Panc1 (cell line): ENCODE data around the gene CDC42BPA. TPM values are rescaled to one million over a fixed set of nuclear protein-coding genes. Genes with fewer than 3 reads are reported as not detected.

ENCODE experiments used
- ATAC-seq: fragments of 200-7000 bp; cut with Tn5 transposase; 2 replicates; pipeline ENCODE4 v1.9.1; 2020; ENCODE audit warnings: mild to moderate bottlenecking, moderate library complexity
- BruUV-seq: library from RNA; stranded (reverse); fragments of 400-500 nt; replicated peaks from 2 replicates; lab custom pipeline; 2021; lab: Mats Ljungman, UMichigan
- CTCF ChIA-PET: fragments of 300-600 bp; sonication (Branson Sonifier 250); formaldehyde crosslinking; loops from one replicate; lab custom pipeline; 2022; ENCODE audit warnings: antibody characterized with exemption; lab: Charles Lee
- POLR2A ChIA-PET: fragments of 300-600 bp; sonication (Branson Sonifier 250); formaldehyde crosslinking; loops from one replicate; lab custom pipeline; 2022; ENCODE audit warnings: antibody characterized with exemption; lab: Charles Lee
- DNase-seq: peaks from one replicate; pipeline ENCODE4 v3.0.0-alpha.2; 2010; ENCODE audit warnings: low read depth, low spot score
- H3K27ac ChIP-seq: 2 replicates; pipeline ENCODE4 v1.5.1; 2011; ENCODE audit warnings: mild to moderate bottlenecking, low read length, inconsistent platforms
- H3K27me3 ChIP-seq: fragments of 200-500 bp; sonication (Bioruptor generic); 2 replicates; pipeline ENCODE4 v1.6.0; 2014; ENCODE audit warnings: low read length, inconsistent platforms; ENCODE audit not compliant: control insufficient read depth, insufficient read depth
- H3K36me3 ChIP-seq: fragments of 200-500 bp; sonication (Bioruptor generic); 2 replicates; pipeline ENCODE4 v1.5.1; 2014; ENCODE audit warnings: inconsistent platforms, mild to moderate bottlenecking, low read length, moderate library complexity; ENCODE audit not compliant: control insufficient read depth, insufficient read depth
- H3K4me1 ChIP-seq: 2 replicates; pipeline ENCODE4 v1.5.1; 2011; ENCODE audit warnings: inconsistent platforms, mild to moderate bottlenecking, low read length, moderate library complexity; ENCODE audit not compliant: control insufficient read depth, insufficient read depth
- H3K4me3 ChIP-seq, 2 experiments: 2 replicates each; pipeline ENCODE4 v1.5.1; 2011 to 2012; ENCODE audit warnings: low read depth in 2 of 2, low read length in 2 of 2, mild to moderate bottlenecking in 2 of 2, inconsistent platforms in 1 of 2, moderate library complexity in 1 of 2
- H3K9me3 ChIP-seq: fragments of 200-500 bp; sonication (Bioruptor generic); 2 replicates; pipeline ENCODE4 v1.5.1; 2014; ENCODE audit warnings: low read depth, mild to moderate bottlenecking, inconsistent platforms, low read length, moderate library complexity; ENCODE audit not compliant: control insufficient read depth, insufficient read depth
- CTCF ChIP-seq: fragments of 450-650 bp; IDR thresholded peaks from 2 replicates; pipeline ENCODE4 v1.5.1; 2017; ENCODE audit warnings: mild to moderate bottlenecking
- POLR2AphosphoS5 ChIP-seq: IDR thresholded peaks from 2 replicates; pipeline ENCODE4 v1.6.1; 2012; ENCODE audit warnings: mild to moderate bottlenecking, low read depth, low read length, moderate library complexity
- SIN3A ChIP-seq: IDR thresholded peaks from 2 replicates; pipeline ENCODE4 v1.6.1; 2012; ENCODE audit warnings: low read depth, mild to moderate bottlenecking, low read length, moderate library complexity, borderline replicate concordance; ENCODE audit not compliant: insufficient read depth
- TCF7L2 ChIP-seq: IDR thresholded peaks from 2 replicates; pipeline ENCODE4 v1.6.1; 2011; ENCODE audit warnings: mild to moderate bottlenecking, low read depth, low read length, inconsistent platforms
- in situ Hi-C: cut with HindIII; loops from 2 replicates; pipeline ENCODE4 v1.10.0; 2016; ENCODE audit warnings: low sequenced_read_pairs, low pct_unique_long_range_greater_than_20kb
- intact Hi-C: fragments of 100-400 bp; cut with micrococcal nuclease; formaldehyde crosslinking; loops from one replicate; pipeline ENCODE4 v1.10.0; 2022; ENCODE audit not compliant: unreplicated experiment
- total RNA-seq: library from RNA; stranded (reverse); gene quantifications from one replicate; pipeline ENCODE4 v1.2.1, GENCODE V29; 2021; ENCODE audit not compliant: unreplicated experiment
- TF ChIP-seq, protein P1 (sequence below), 2 experiments: IDR thresholded peaks; 2 replicates each; pipeline ENCODE4 v1.6.1; 2011 to 2012; ENCODE audit warnings: low read depth in 2 of 2, control low read depth in 1 of 2, low read length in 1 of 2, mild to moderate bottlenecking in 1 of 2, moderate library complexity in 1 of 2; ENCODE audit not compliant: insufficient read depth in 1 of 2

The CDC42BPA gene
- total RNA-seq, 1 experiment from 2014 or later, result 32.8 TPM

DNA sequence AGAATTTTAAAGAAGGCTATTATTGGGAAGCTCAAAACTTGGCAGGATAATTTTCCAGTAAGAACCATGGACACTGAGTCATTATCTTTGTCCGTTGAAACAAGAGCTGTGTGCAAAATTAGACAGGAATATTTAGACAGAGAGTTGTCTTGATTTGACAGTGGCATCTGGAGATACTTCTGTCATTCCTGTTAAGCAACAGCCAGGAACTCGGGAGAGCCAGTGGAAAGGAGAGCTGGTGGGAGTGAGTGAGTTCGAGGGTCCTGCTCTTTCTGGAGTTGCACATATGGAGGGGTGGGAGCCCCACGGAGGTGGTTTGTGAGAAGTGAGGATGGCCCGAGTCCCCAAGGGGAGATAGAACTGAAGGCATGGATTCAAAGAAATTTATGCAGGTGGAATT is 375.1 kb downstream of the CDC42BPA start:
- H3K9me3 ChIP-seq, result no peaks in the 10 kb centered on the region
- no peak overlapping the region for H3K4me3 ChIP-seq
- POLR2A ChIA-PET, result no interaction called here
- no TSS peak for BruUV-seq
- no peak overlapping the region for H3K27ac ChIP-seq
- ATAC-seq, result no peak
- TF ChIP-seq POLR2AphosphoS5, result no peak
- no peak for TF ChIP-seq TCF7L2
- TF ChIP-seq CTCF, result no peak
- TF ChIP-seq, protein P1, sequence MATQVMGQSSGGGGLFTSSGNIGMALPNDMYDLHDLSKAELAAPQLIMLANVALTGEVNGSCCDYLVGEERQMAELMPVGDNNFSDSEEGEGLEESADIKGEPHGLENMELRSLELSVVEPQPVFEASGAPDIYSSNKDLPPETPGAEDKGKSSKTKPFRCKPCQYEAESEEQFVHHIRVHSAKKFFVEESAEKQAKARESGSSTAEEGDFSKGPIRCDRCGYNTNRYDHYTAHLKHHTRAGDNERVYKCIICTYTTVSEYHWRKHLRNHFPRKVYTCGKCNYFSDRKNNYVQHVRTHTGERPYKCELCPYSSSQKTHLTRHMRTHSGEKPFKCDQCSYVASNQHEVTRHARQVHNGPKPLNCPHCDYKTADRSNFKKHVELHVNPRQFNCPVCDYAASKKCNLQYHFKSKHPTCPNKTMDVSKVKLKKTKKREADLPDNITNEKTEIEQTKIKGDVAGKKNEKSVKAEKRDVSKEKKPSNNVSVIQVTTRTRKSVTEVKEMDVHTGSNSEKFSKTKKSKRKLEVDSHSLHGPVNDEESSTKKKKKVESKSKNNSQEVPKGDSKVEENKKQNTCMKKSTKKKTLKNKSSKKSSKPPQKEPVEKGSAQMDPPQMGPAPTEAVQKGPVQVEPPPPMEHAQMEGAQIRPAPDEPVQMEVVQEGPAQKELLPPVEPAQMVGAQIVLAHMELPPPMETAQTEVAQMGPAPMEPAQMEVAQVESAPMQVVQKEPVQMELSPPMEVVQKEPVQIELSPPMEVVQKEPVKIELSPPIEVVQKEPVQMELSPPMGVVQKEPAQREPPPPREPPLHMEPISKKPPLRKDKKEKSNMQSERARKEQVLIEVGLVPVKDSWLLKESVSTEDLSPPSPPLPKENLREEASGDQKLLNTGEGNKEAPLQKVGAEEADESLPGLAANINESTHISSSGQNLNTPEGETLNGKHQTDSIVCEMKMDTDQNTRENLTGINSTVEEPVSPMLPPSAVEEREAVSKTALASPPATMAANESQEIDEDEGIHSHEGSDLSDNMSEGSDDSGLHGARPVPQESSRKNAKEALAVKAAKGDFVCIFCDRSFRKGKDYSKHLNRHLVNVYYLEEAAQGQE (IDR thresholded peaks at IDR 0.05; ENCODE audit: insufficient read depth in 1 of 2, low read depth in 2 of 2, low read length in 1 of 2), result no peak
- no peak for TF ChIP-seq SIN3A
- H3K27me3 ChIP-seq, result no peaks in the 10 kb centered on the region
- H3K4me1 ChIP-seq, result peaks cover 36% of the 10 kb centered on the region
- DNase-seq, result no peak
- H3K36me3 ChIP-seq, result no peaks in the 10 kb centered on the region; the same call in 1 of the 2 replicates
- in situ Hi-C loops, result no loop called here
- intact Hi-C loops, result no loop called here
- CTCF ChIA-PET, result no interaction called here

DNA sequence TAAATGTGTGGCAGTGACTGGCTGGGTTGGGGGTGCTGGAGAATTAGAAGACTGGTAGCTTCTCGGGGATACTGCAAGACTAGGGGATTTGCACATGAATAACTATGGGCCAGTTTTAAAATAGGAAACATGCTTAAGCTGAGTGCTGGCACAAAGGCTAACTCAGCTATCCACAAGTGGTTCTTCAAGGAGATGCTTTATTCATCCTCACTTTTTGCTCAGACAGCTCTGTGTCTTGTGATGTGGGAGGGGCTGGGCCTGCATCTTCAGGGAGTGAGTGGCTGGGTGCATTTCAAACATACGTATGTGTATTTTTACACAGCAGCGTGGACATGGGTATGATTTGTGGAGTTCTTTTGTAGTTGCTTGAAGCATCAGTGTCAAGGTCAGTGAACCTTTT is 375.9 kb downstream of the CDC42BPA start:
- H3K4me3 ChIP-seq, result no peak overlapping the region
- intact Hi-C loops (no loop called here), in situ Hi-C loops (no loop called here)
- TF ChIP-seq TCF7L2 (no peak), CTCF (no peak), SIN3A (no peak), POLR2AphosphoS5 (no peak)
- no peak for ATAC-seq
- no TSS peak for BruUV-seq
- H3K27me3 ChIP-seq, result no peaks in the 10 kb centered on the region
- peaks cover 38% of the 10 kb centered on the region for H3K4me1 ChIP-seq
- H3K9me3 ChIP-seq, result no peaks in the 10 kb centered on the region
- no peak for DNase-seq
- POLR2A ChIA-PET, result no interaction called here
- CTCF ChIA-PET, result no interaction called here
- H3K27ac ChIP-seq, result no peak overlapping the region
- no peaks in the 10 kb centered on the region; the same call in 1 of the 2 replicates for H3K36me3 ChIP-seq

DNA sequence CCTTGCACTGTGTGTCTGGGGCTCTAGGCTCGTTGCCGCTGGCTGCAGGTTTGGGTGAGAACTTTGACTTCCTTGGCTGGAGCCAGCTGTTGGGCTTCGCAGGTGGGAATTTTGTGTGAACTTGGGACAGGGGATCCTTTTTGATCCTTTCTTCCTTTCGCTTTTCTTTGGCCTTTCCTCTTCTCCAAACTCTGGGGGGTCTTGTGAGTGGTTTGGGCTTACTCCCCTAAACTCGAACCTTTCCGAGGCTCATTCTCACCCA is 377.6 kb downstream of the CDC42BPA start:
- TF ChIP-seq SIN3A, result no peak
- TF ChIP-seq, protein P1 (IDR thresholded peaks at IDR 0.05; ENCODE audit: insufficient read depth in 1 of 2, low read depth in 2 of 2, low read length in 1 of 2), result no peak
- TF ChIP-seq CTCF, result no peak
- TF ChIP-seq TCF7L2, result no peak
- no peak for TF ChIP-seq POLR2AphosphoS5
- ATAC-seq, result no peak
- in situ Hi-C loops (no loop called here), intact Hi-C loops (no loop called here)
- ChIA-PET POLR2A (no interaction called here), CTCF (no interaction called here)
- H3K4me3 ChIP-seq, result peak overlapping the region; percentile 71 to 77
- no peaks in the 10 kb centered on the region for H3K9me3 ChIP-seq
- BruUV-seq, result no TSS peak
- DNase-seq, result no peak
- peak overlapping the region; percentile 21; the same call in 1 of the 2 replicates for H3K27ac ChIP-seq
- no peaks in the 10 kb centered on the region; the same call in 1 of the 2 replicates for H3K36me3 ChIP-seq
- peaks cover 31% of the 10 kb centered on the region for H3K4me1 ChIP-seq
- no peaks in the 10 kb centered on the region for H3K27me3 ChIP-seq
